Activated naive CD4-positive, alpha-beta T cell treated with Interleukin-2 at 50 U/mL for 16 hours (primary cell): Measurements from ENCODE around the gene C21orf58.
A peak's percentile ranks its signal among the peaks of the same experiment; 100 is the strongest.

Experiments used
- DNase-seq: peaks from one replicate; pipeline ENCODE4 v3.0.0-alpha.2; 2020

C21orf58 gene

GRCh38 chr21:46352164-46352515, 28.5 kb upstream of the C21orf58 start:
- DNase-seq: no peak

- DNase-seq: no peak
These were observed 27.9 kb upstream of the C21orf58 start for GRCh38 chr21:46351476-46352163.

GRCh38 chr21:46350981-46351380, 27.3 kb upstream of the C21orf58 start:
- DNase-seq: no peak

- DNase-seq: no peak
These were observed 26.9 kb upstream of the C21orf58 start for GRCh38 chr21:46350571-46350970.

GRCh38 chr21:46349134-46349760, 25.6 kb upstream of the C21orf58 start:
- no peak for DNase-seq

GRCh38 chr21:46347791-46348381, 24.2 kb upstream of the C21orf58 start:
- no peak for DNase-seq

GRCh38 chr21:46347203-46347550, 23.5 kb upstream of the C21orf58 start:
- DNase-seq: no peak

GRCh38 chr21:46346296-46347202, 22.9 kb upstream of the C21orf58 start:
- no peak for DNase-seq

- no peak for DNase-seq
These were observed 22.2 kb upstream of the C21orf58 start for GRCh38 chr21:46345861-46346260.

GRCh38 chr21:46344219-46344915, 20.7 kb upstream of the C21orf58 start:
- DNase-seq: no peak

GRCh38 chr21:46340998-46341397, 17.3 kb upstream of the C21orf58 start:
- no peak for DNase-seq

- no peak for DNase-seq
These were observed 12.9 kb upstream of the C21orf58 start for GRCh38 chr21:46336603-46337002.

- no peak for DNase-seq
These were observed 10.9 kb upstream of the C21orf58 start for GRCh38 chr21:46334351-46335140.

- DNase-seq: no peak
These were observed 6.1 kb upstream of the C21orf58 start for GRCh38 chr21:46329796-46330195.

GRCh38 chr21:46328151-46328550, 4.5 kb upstream of the C21orf58 start:
- no peak for DNase-seq

GRCh38 chr21:46327711-46328110, 4.0 kb upstream of the C21orf58 start:
- no peak for DNase-seq

GRCh38 chr21:46326110-46326703, 2.5 kb upstream of the C21orf58 start:
- DNase-seq: no peak

GRCh38 chr21:46325073-46325912, 1.6 kb upstream of the C21orf58 start:
- peak; percentile 36 for DNase-seq

GRCh38 chr21:46324390-46325072, 861 bp upstream of the C21orf58 start:
- DNase-seq: peak; percentile 88

- DNase-seq: no peak
These were observed 402 bp downstream of the C21orf58 start for GRCh38 chr21:46323227-46323709.
